Activated B cell treated with CpG ODN at 0.5 μM for 24 hours (primary cell): ENCODE measurements around the gene SNRK. TPM values are rescaled to one million over a fixed set of nuclear protein-coding genes. Genes with fewer than 3 reads are reported as not detected.

Experiments
- ATAC-seq: fragments of 200-7000 bp; cut with Tn5 transposase; one replicate; pipeline ENCODE4 v1.10.0; 2021; ENCODE audit warnings: low read depth, mild to moderate bottlenecking, moderate library complexity
- CTCF ChIA-PET: fragments of 350-600 bp; sonication (Branson Sonifier 250); formaldehyde crosslinking; loops from one replicate; lab custom pipeline; 2021; ENCODE audit warnings: antibody characterized with exemption; lab: Charles Lee
- POLR2A ChIA-PET: fragments of 350-600 bp; sonication (Branson Sonifier 250); formaldehyde crosslinking; loops from one replicate; lab custom pipeline; 2021; ENCODE audit warnings: antibody characterized with exemption; lab: Charles Lee
- DNase-seq: peaks from one replicate; pipeline ENCODE4 v3.0.0; 2022
- H3K27ac Mint-ChIP-seq: one replicate; pipeline ENCODE4 v1.8.0; 2020; ENCODE audit warnings: mixed read lengths
- H3K27me3 Mint-ChIP-seq: one replicate; pipeline ENCODE4 v1.8.0; 2021; ENCODE audit warnings: mixed read lengths
- H3K36me3 Mint-ChIP-seq: one replicate; pipeline ENCODE4 v1.8.0; 2021; ENCODE audit warnings: low read depth, mixed read lengths
- H3K4me1 Mint-ChIP-seq: one replicate; pipeline ENCODE4 v1.8.0; 2021; ENCODE audit warnings: mixed read lengths
- H3K4me3 Mint-ChIP-seq: one replicate; pipeline ENCODE4 v1.8.0; 2020; ENCODE audit warnings: mild to moderate bottlenecking, mixed read lengths
- H3K9me3 Mint-ChIP-seq: one replicate; pipeline ENCODE4 v1.8.0; 2020; ENCODE audit warnings: mixed read lengths
- CTCF ChIP-seq: fragments of 200-600 bp; IDR thresholded peaks from one replicate; pipeline ENCODE4 v1.8.0; 2022; ENCODE audit warnings: antibody characterized with exemption, mild to moderate bottlenecking
- intact Hi-C: fragments of 100-400 bp; cut with micrococcal nuclease; formaldehyde crosslinking; loops from one replicate; pipeline ENCODE4 v1.15.1; 2024
- total RNA-seq: library from RNA; stranded (reverse); gene quantifications from 2 replicates; pipeline ENCODE4 v1.2.3, GENCODE V29; 2022

SNRK gene
- total RNA-seq, 1 donor from 2014 or later, result 31.1 TPM

- intact Hi-C loops, result loop anchor here (2.0 kb wide), 1 partner anchor 549 kb away; no protein-coding TSS in a partner anchor
- Mint-ChIP-seq H3K4me3 (no peak overlapping the region), H3K9me3 (no peaks in the 10 kb centered on the region), H3K27ac (no peak overlapping the region), H3K4me1 (no peaks in the 10 kb centered on the region), H3K36me3 (no peaks in the 10 kb centered on the region), H3K27me3 (peaks cover 3% of the 10 kb centered on the region)
- TF ChIP-seq CTCF, result no peak
- POLR2A ChIA-PET, result no interaction called here
- DNase-seq, result no peak
- ATAC-seq, result no peak
- CTCF ChIA-PET, result interaction anchor here (1.4 to 4.4 kb wide), 2 partner anchors 213 to 418 kb away, joined by 4 to 32 read pairs; no protein-coding TSS in a partner anchor
Observed at GRCh38 chr3:43379343-43379742, 93.0 kb downstream of the SNRK start.

DNA sequence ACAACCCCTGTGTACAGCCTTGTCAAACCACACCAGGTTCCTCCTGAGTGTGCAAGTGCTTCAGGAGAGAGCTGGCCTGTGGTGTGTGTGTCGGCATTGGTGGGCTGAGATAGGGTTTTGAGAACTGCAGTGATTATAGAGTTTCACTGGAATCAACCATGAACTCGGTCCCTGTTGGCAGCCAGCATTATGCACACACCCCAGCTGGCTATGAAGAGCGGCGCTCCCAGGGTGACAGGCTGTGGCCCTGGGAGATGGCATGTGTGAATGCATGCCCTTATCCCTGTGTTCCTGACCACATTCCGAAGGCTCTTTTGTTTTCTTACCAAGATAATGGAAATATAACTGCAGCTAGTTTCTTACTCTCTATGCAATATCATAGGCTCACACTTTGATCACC lies 101.8 kb downstream of the SNRK start:
- ATAC-seq (no peak), DNase-seq (no peak)
- H3K27me3 Mint-ChIP-seq, result no peaks in the 10 kb centered on the region
- H3K4me3 Mint-ChIP-seq, result no peak overlapping the region
- CTCF ChIA-PET, result no interaction called here
- POLR2A ChIA-PET, result no interaction called here
- peaks cover 20% of the 10 kb centered on the region for H3K4me1 Mint-ChIP-seq
- H3K27ac Mint-ChIP-seq, result no peak overlapping the region
- intact Hi-C loops, result no loop called here
- TF ChIP-seq CTCF, result no peak
- no peaks in the 10 kb centered on the region for H3K36me3 Mint-ChIP-seq
- peaks cover 7% of the 10 kb centered on the region for H3K9me3 Mint-ChIP-seq

DNA sequence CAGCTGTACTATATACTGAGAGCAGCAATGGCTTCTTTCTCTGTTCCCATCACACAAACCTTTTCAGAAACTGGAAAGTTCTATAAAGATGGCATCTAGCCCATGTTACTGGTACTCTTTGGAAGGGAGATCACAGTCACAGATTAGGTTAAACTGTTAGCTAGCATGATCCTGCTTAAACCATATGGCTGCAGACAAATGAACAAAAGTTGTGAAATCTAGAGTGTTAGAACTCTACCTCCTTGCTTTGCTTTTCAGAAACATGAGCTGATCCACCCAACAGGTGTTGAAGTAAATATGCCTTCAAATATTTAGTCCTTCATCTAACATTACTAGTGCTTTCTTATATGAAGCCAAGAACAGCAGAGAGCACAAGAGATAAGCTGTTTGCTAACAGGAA lies 102.6 kb downstream of the SNRK start:
- H3K4me1 Mint-ChIP-seq, result peaks cover 20% of the 10 kb centered on the region

DNA sequence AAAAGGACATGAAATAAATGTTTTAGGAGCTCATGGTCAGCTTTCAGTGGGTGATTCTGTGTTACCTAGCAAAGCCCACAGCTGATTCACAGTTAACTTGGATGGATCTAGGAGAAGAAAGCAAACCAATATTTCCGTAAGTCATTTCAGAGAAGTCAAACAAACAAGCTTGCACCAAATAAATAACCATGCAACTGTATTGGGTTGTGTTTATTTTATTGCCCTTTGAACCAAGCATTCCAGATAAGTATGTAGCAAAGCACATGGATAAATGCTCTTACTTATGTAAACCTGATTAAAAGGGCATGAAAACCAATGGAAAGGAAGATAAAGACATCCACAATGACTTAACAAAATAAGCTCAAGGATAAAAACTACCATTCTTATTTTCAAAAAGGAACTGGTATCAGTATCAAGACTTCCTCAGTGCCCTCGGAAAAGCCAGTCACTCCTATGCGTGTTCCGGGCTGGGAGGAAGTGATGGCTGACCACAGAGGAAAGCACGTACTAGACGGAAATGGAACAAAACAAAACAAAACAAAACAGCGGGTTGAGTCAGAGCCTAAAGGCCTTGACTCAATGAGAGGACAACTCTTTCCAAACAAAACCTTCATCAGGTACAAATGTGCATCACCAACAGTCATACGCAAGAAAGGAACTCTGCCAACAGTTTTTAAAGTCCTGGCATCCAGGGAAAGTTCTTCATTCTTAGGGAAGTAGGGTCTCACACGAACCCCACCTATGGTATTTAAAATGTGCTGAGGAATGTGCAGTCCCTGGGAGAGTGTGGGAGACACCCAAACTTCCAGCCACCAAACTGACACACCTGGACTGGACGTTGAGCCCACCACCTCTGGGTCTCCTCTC lies 103.3 kb downstream of the SNRK start:
- POLR2A ChIA-PET, result no interaction called here
- H3K4me1 Mint-ChIP-seq, result peaks cover 20% of the 10 kb centered on the region
- no peak overlapping the region for H3K27ac Mint-ChIP-seq
- intact Hi-C loops, result no loop called here
- H3K9me3 Mint-ChIP-seq, result peaks cover 7% of the 10 kb centered on the region
- CTCF ChIA-PET, result interaction anchor here (0.5 kb wide), 1 partner anchor 841 kb away, joined by 3 read pairs; no protein-coding TSS in a partner anchor
- no peak for DNase-seq
- H3K27me3 Mint-ChIP-seq, result no peaks in the 10 kb centered on the region
- ATAC-seq, result peak; percentile 50
- no peak overlapping the region for H3K4me3 Mint-ChIP-seq
- no peaks in the 10 kb centered on the region for H3K36me3 Mint-ChIP-seq
- TF ChIP-seq CTCF, result no peak

More for the DNA sequence above, 102.6 kb downstream of the SNRK start:
- POLR2A ChIA-PET, result no interaction called here
- H3K27ac Mint-ChIP-seq, result no peak overlapping the region
- ATAC-seq (no peak), DNase-seq (no peak)
- intact Hi-C loops, result no loop called here
- H3K9me3 Mint-ChIP-seq, result peaks cover 7% of the 10 kb centered on the region
- no peak overlapping the region for H3K4me3 Mint-ChIP-seq
- no peak for TF ChIP-seq CTCF
- no peaks in the 10 kb centered on the region for H3K27me3 Mint-ChIP-seq
- H3K36me3 Mint-ChIP-seq, result no peaks in the 10 kb centered on the region
- CTCF ChIA-PET, result no interaction called here

DNA sequence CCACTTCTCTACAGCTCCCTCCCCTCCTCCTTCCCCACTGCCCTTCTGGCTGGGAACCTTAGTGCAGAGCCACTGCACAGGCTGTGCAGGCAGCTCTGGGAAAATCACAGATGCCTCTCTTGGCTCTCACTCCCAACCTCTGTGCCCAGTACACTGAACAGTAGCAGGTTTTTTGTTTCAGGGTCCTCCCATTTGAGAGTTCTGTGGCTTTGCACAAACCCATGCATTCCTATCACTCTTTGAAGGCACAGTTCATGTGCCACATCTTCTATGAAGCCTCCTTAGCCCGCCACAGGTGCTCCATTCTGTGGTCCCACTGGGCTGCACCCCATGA lies 103.9 kb downstream of the SNRK start:
- no peaks in the 10 kb centered on the region for H3K36me3 Mint-ChIP-seq
- H3K9me3 Mint-ChIP-seq, result peaks cover 2% of the 10 kb centered on the region
- ChIA-PET POLR2A (no interaction called here), CTCF (interaction anchor here (0.5 kb wide), 1 partner anchor 842 kb away, joined by 3 read pairs; no protein-coding TSS in a partner anchor)
- DNase-seq (no peak), ATAC-seq (no peak)
- intact Hi-C loops, result no loop called here
- H3K4me1 Mint-ChIP-seq, result peaks cover 20% of the 10 kb centered on the region
- no peak for TF ChIP-seq CTCF
- no peak overlapping the region for H3K4me3 Mint-ChIP-seq
- no peak overlapping the region for H3K27ac Mint-ChIP-seq
- no peaks in the 10 kb centered on the region for H3K27me3 Mint-ChIP-seq
